Heart right ventricle (tissue), 16 donors: Measurements from ENCODE around the gene DISC1. TPM values are rescaled to one million over a fixed set of nuclear protein-coding genes. Genes with fewer than 3 reads are reported as not detected.

Experiments used
- ATAC-seq, 8 donors: fragments of 200-7000 bp; cut with Tn5 transposase; one replicate each; pipeline ENCODE4 v1.9.1; 2020; ENCODE audit warnings: mild to moderate bottlenecking in 8 of 8, moderate library complexity in 8 of 8, moderate number of reproducible peaks in 1 of 8
- DNase-seq, 2 donors: peaks; one replicate each; pipeline ENCODE4 v3.0.0-alpha.2; 2020
- H3K27ac ChIP-seq, 10 donors: fragments of 200-600 bp; sonication (generic) in 2 of 10; one replicate each; pipeline versions ENCODE4 v1.5.0 to v1.8.0; 2020 to 2022; ENCODE audit warnings: mild to moderate bottlenecking in 3 of 10
- H3K27me3 ChIP-seq, 7 donors: fragments of 200-600 bp; one replicate each; pipeline ENCODE4 v1.8.0; 2021 to 2022; ENCODE audit warnings: mild to moderate bottlenecking in 2 of 7
- H3K36me3 ChIP-seq, 9 donors: fragments of 200-600 bp; sonication (generic) in 1 of 9; one replicate each; pipeline versions ENCODE4 v1.5.0 to v1.8.0; 2020 to 2022; ENCODE audit warnings: mild to moderate bottlenecking in 2 of 9
- H3K4me1 ChIP-seq, 9 donors: fragments of 200-600 bp; sonication (generic) in 1 of 9; one replicate each; pipeline versions ENCODE4 v1.5.0 to v1.8.0; 2020 to 2022; ENCODE audit warnings: mild to moderate bottlenecking in 4 of 9
- H3K4me3 ChIP-seq, 10 donors: fragments of 200-600 bp; sonication (generic) in 2 of 10; one replicate each; pipeline versions ENCODE4 v1.5.0 to v1.8.0; 2020 to 2022; ENCODE audit warnings: mild to moderate bottlenecking in 7 of 10, moderate library complexity in 2 of 10
- H3K9me3 ChIP-seq, 11 donors: fragments of 200-600 bp in 10 of 11; sonication (generic) in 2 of 11; one replicate each; pipeline versions ENCODE4 v1.5.0 to v1.8.0; 2013 to 2022; ENCODE audit warnings: mild to moderate bottlenecking in 2 of 11, control low read depth in 1 of 11, moderate library complexity in 1 of 11
- CTCF ChIP-seq, 9 donors: fragments of 200-600 bp; sonication (generic) in 2 of 9; IDR thresholded peaks; one replicate each; pipeline versions ENCODE4 v1.5.0 to v1.8.0; 2021 to 2022; ENCODE audit warnings: antibody characterized with exemption in 9 of 9, mild to moderate bottlenecking in 5 of 9, moderate library complexity in 1 of 9
- whole genome bisulfite sequencing, 2 donors: extraction: QIAGEN DNeasy Blood & Tissue Kit; methylation state at CpG; one replicate each; pipeline ENCODE4 v1.1.7; 2013; ENCODE audit warnings: inconsistent platforms in 1 of 2; 5-methylcytosine and 5-hydroxymethylcytosine counted together
- intact Hi-C, 10 donors: fragments of 100-400 bp; cut with DNase I; formaldehyde crosslinking; loops; one replicate each; pipeline versions ENCODE4 v1.11.1 to v1.14.2; 2022
- long read RNA-seq, 3 donors: library from polyadenylated mRNA; unstranded; transcript quantifications; one replicate each; pipeline ENCODE4 v2.0.0, GENCODE V29; 2020 to 2021
- polyA plus RNA-seq, 2 donors: library from polyadenylated mRNA; stranded (reverse); fragments of 200-250 nt; gene quantifications; one replicate each; pipeline ENCODE4 v1.2.3, GENCODE V29; 2013
- total RNA-seq, 10 donors: library from RNA; stranded (reverse); fragmentation: NEBNext Ultra II Directional in 3 of 10; extraction: Animal tissue kit (Norgen Biotek cat#: 25700) in 3 of 10; gene quantifications; one replicate each; pipeline versions ENCODE4 v1.2.1 to v1.2.4, GENCODE V29; 2021 to 2023
- donor health status: Arrhythmogenic right ventricular cardiomyopathy.
- donor health status: ischemic (EF 13 %, LVEDD 7.1; RV severe dilation, severe dysfunction).
- donor health status: healthy with polysubstance abuse.
- donor health status: DM: no; HTN: yes; CAD: no.
- donor health status: DM: no; HTN: no; CAD: no.
- donor health status: ischemic (EF 25% LVEDD 6.9; RV normal size, moderate dysfunction).
- donor health status: ischemic (EF 25% LVEDD 5.7; RV mildly dilated, moderate dysfunction).
- donor health status: healthy.
- donor health status: DM: yes; HTN: yes; CAD: no.
- donor health status: Ischemic cardiomyopathy.
- donor health status: ischemic (EF 35%, LVEDD 5.7; RV mildly dilated, moderate dysfunction).
- donor health status: nonischemic (EF 11% LVEDD 7.7; RV severe dilation, severe dysfunction).
- donor health status: DM: yes; HTN: yes; CAD: no.
- donor health status: PGD.
- donor health status: ischemic (EF 29% LVEDD 5.4; RV normal size, mild dysfunction).
- donor health status: nonischemic (EF 23%, LVEDD 6.1; RV moderate dilation, normal function).

The DISC1 gene
- total RNA-seq (1 to 10 TPM; 3.1 to 6.4 (median 4.3) TPM), polyA plus RNA-seq (1 to 10 TPM; 1.4 to 1.8 TPM)
- long read RNA-seq, donor 1, partial matches to known transcripts = 0 of 16 reads
- long read RNA-seq, donor 1, other reads (novel, unspliced or antisense) = 16 of 16 reads
- long read RNA-seq, donor 2, partial matches to known transcripts = 0 of 14 reads
- long read RNA-seq, donor 2, other reads (novel, unspliced or antisense) = 14 of 14 reads
- long read RNA-seq, donor 3, partial matches to known transcripts = 0 of 81 reads
- long read RNA-seq, donor 3, other reads (novel, unspliced or antisense) = 81 of 81 reads

- H3K36me3 ChIP-seq = peaks cover 0 to 6% (median 0%) of the 10 kb centered on the region in 9 donors
- no peaks in the 10 kb centered on the region for H3K27me3 ChIP-seq
- peak within 1 kb of the TSS; percentile 53 to 98 (median 86) for H3K4me3 ChIP-seq
- DNase-seq = peak; percentile 84
- intact Hi-C loops = no loop called here
- H3K27ac ChIP-seq = peak within 1 kb of the TSS; percentile 76 to 98 (median 92)
- WGBS, 2 donors = 0 to 1% methylated on average over 27 to 38 of the region's 38 CpGs
- peaks cover 4 to 52% (median 36%) of the 10 kb centered on the region in 9 donors for H3K4me1 ChIP-seq
- peaks cover 0 to 4% (median 0%) of the 10 kb centered on the region in 11 donors for H3K9me3 ChIP-seq
- TF ChIP-seq CTCF (IDR thresholded peaks at IDR 0.05) = no peak
- ATAC-seq = peak; percentile 87 to 94 (median 91)
Measured at GRCh38 chr1:231626535-231626950, at the start of gene DISC1. Gene DISC1, plus strand, starts transcription at chr1:231626790. Its CDS starts 78 bp downstream, at chr1:231626868.

GRCh38 chr1:231576804-231577718, 49.5 kb upstream of the DISC1 start:
- no peak for ATAC-seq
- peaks cover 0 to 11% (median 4%) of the 10 kb centered on the region in 9 donors for H3K4me1 ChIP-seq
- DNase-seq = no peak

GRCh38 chr1:231580874-231581273, 45.7 kb upstream of the DISC1 start:
- Histone ChIP-seq H3K4me3 (no peak overlapping the region), H3K27ac (peak overlapping the region in 1 of 10 donors; percentile 20), H3K4me1 (peaks cover 0 to 32% (median 3%) of the 10 kb centered on the region in 9 donors), H3K9me3 (no peaks in the 10 kb centered on the region), H3K36me3 (no peaks in the 10 kb centered on the region), H3K27me3 (no peaks in the 10 kb centered on the region)
- TF ChIP-seq CTCF (IDR thresholded peaks at IDR 0.05) = no peak
- intact Hi-C loops = loop anchor here in 1 of 10 donors (10.0 kb wide), 1 partner anchor 156 kb away; the partner anchor contains the start of gene EGLN1
- WGBS, 2 donors = 65 to 66% methylated on average over 1 of the region's 1 CpG
- ATAC-seq = no peak
- DNase-seq = no peak

More at GRCh38 chr1:231576804-231577718, 49.5 kb upstream of the DISC1 start:
- TF ChIP-seq CTCF (IDR thresholded peaks at IDR 0.05) = no peak
- intact Hi-C loops = no loop called here
- H3K27me3 ChIP-seq = no peaks in the 10 kb centered on the region
- no peaks in the 10 kb centered on the region for H3K9me3 ChIP-seq
- no peak overlapping the region for H3K4me3 ChIP-seq
- 92 to 93% methylated on average over 11 of the region's 11 CpGs for WGBS, 2 donors
- H3K27ac ChIP-seq = no peak overlapping the region
- H3K36me3 ChIP-seq = no peaks in the 10 kb centered on the region

GRCh38 chr1:231581859-231582258, 44.7 kb upstream of the DISC1 start:
- Histone ChIP-seq H3K9me3 (no peaks in the 10 kb centered on the region), H3K36me3 (no peaks in the 10 kb centered on the region), H3K4me1 (peaks cover 0 to 32% (median 3%) of the 10 kb centered on the region in 9 donors), H3K4me3 (no peak overlapping the region), H3K27me3 (no peaks in the 10 kb centered on the region), H3K27ac (peak overlapping the region in 1 of 10 donors; percentile 38)
- DNase-seq = no peak
- intact Hi-C loops = loop anchor here in 1 of 10 donors (10.0 kb wide), 1 partner anchor 157 kb away; the partner anchor contains the start of gene EGLN1
- no peak for ATAC-seq
- WGBS, 2 donors = 40 to 61% methylated on average over 2 of the region's 2 CpGs
- TF ChIP-seq CTCF (IDR thresholded peaks at IDR 0.05) = no peak
